SK-N-MC (cell line): ENCODE measurements around the gene ADCY5.

Experiments used
- EZH2 ChIP-seq: fragments of 200-600 bp; sonication (generic); IDR thresholded peaks from one replicate; pipeline ENCODE4 v1.6.1; 2017; ENCODE audit warnings: antibody characterized with exemption
- FOXP2 ChIP-seq: optimal IDR thresholded peaks from 2 replicates; pipeline ENCODE3; 2011; ENCODE audit warnings: mild to moderate bottlenecking, moderate library complexity; ENCODE audit not compliant: insufficient read depth; ENCODE audit errors: extremely low read length, control extremely low read depth
- POLR2AphosphoS5 ChIP-seq: IDR thresholded peaks from 2 replicates; pipeline ENCODE4 v1.6.1; 2012; ENCODE audit warnings: mild to moderate bottlenecking, low read depth, low read length, borderline replicate concordance

DNA sequence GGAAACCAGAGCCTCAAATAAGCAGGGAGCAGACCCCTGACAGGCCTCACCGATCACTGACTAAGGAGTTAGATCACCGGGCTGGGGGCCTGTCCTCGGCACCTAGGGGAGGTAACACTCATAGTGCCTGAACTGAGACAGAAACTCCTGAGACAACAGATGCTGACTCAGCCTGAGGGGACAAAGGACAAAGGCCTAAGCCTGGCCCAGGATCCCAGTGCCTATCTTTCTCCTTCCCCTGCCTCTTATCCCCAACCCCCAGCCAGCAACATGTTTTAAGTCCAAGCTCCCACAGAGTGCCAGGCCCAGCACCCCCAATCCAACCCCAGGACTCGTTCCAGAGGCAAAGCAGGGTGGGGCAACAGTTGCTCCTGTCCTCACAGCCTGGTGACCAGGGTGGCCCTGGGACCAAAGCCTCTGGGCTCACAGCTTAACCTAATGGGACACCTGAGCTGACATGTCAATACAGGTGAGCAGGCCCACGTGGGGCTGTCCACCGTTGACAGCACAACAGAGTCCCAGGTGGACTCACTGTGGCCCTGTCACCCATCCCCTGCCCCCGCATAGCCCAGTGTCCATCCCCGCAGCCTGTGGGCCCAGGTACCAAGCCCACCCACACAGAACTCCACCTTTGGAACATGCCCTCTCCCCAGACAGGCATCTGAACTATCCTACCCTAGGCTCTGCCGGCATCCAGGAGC is 37.4 kb downstream of the ADCY5 start:
- no peak for TF ChIP-seq EZH2
- TF ChIP-seq POLR2AphosphoS5 = no peak
- no peak for TF ChIP-seq FOXP2
